ENCODE measurements around the gene MYLIP. TPM values are rescaled to one million over a fixed set of nuclear protein-coding genes. Genes with fewer than 3 reads are reported as not detected.

MYLIP gene
- total and polyA plus RNA-seq, 8 donors, result 2.3 to 43.1 (median 13.7) TPM

DNA sequence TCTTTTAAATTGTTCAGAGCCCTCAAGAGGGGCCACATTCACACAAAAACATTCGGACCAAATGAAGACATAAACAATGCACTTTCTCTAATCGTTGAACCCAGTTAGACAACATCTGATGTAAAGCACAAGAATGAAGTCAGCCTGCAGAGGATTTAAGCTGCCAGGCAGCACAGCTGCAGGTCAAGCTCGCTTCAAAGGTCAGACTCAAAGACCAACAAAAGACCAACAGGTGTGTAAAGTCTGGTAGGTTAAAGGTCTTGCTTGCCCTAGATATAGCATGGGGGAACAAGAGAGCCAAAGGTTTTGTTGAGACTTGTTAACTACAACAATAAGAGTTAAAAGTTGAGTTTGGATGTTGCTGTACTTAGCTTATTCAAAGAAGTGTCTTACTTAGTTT, 26.7 kb upstream of the MYLIP start:
- H3K4me3 ChIP-seq, result no peak overlapping the region
- H3K36me3 ChIP-seq, result no peaks in the 10 kb centered on the region
- H3K9me3 ChIP-seq, result no peaks in the 10 kb centered on the region
- peak; percentile 39 to 62 for DNase-seq
- H3K4me1 ChIP-seq, result peaks cover 2 to 43% (median 12%) of the 10 kb centered on the region in 4 donors
- intact Hi-C loops (cut with DNase I; ENCODE audit: low total_unique reads), result no loop called here
- no peaks in the 10 kb centered on the region for H3K27me3 ChIP-seq
- peak overlapping the region in 1 of 5 donors; percentile 9 for H3K27ac ChIP-seq
- TF ChIP-seq POLR2A (IDR thresholded peaks at IDR 0.05) (no peak), POLR2AphosphoS5 (IDR thresholded peaks at IDR 0.05) (peak in 1 of 3 donors; percentile 55)
- WGBS, 5 donors, result 21 to 54% (median 37%) methylated on average over 3 of the region's 3 CpGs

DNA sequence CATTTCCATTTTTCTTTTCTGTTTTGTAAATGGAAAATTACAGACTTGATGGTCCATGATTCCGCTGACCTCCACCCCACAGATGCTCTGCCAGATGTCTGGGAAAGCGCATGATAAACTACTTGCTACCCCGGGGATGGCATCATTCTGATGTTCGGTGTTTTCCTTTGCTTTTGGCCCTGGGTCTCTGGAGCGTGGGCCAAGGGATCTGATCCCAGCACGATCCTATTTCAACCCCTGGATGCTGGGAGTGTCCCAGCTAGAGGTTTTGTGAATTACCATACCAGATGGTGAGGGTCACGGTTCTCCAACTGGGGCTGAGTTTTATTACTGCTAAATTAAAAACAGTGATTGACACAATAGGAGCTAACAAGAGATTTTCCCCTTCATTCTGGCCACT, 25.2 kb upstream of the MYLIP start:
- H3K4me1 ChIP-seq, result peaks cover 0 to 36% (median 9%) of the 10 kb centered on the region in 4 donors
- WGBS, 5 donors, result 84 to 92% (median 88%) methylated on average over 7 of the region's 7 CpGs
- H3K4me3 ChIP-seq, result no peak overlapping the region
- DNase-seq, result no peak
- no peaks in the 10 kb centered on the region for H3K27me3 ChIP-seq
- no peak overlapping the region for H3K27ac ChIP-seq
- intact Hi-C loops (cut with DNase I; ENCODE audit: low total_unique reads), result no loop called here
- H3K9me3 ChIP-seq, result no peaks in the 10 kb centered on the region
- H3K36me3 ChIP-seq, result no peaks in the 10 kb centered on the region
- TF ChIP-seq, protein P1, sequence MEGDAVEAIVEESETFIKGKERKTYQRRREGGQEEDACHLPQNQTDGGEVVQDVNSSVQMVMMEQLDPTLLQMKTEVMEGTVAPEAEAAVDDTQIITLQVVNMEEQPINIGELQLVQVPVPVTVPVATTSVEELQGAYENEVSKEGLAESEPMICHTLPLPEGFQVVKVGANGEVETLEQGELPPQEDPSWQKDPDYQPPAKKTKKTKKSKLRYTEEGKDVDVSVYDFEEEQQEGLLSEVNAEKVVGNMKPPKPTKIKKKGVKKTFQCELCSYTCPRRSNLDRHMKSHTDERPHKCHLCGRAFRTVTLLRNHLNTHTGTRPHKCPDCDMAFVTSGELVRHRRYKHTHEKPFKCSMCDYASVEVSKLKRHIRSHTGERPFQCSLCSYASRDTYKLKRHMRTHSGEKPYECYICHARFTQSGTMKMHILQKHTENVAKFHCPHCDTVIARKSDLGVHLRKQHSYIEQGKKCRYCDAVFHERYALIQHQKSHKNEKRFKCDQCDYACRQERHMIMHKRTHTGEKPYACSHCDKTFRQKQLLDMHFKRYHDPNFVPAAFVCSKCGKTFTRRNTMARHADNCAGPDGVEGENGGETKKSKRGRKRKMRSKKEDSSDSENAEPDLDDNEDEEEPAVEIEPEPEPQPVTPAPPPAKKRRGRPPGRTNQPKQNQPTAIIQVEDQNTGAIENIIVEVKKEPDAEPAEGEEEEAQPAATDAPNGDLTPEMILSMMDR (IDR thresholded peaks at IDR 0.05), result no peak
- TF ChIP-seq POLR2AphosphoS5 (IDR thresholded peaks at IDR 0.05), result no peak
- TF ChIP-seq POLR2A (IDR thresholded peaks at IDR 0.05), result no peak
- TF ChIP-seq EP300 (IDR thresholded peaks at IDR 0.05), result no peak

DNA sequence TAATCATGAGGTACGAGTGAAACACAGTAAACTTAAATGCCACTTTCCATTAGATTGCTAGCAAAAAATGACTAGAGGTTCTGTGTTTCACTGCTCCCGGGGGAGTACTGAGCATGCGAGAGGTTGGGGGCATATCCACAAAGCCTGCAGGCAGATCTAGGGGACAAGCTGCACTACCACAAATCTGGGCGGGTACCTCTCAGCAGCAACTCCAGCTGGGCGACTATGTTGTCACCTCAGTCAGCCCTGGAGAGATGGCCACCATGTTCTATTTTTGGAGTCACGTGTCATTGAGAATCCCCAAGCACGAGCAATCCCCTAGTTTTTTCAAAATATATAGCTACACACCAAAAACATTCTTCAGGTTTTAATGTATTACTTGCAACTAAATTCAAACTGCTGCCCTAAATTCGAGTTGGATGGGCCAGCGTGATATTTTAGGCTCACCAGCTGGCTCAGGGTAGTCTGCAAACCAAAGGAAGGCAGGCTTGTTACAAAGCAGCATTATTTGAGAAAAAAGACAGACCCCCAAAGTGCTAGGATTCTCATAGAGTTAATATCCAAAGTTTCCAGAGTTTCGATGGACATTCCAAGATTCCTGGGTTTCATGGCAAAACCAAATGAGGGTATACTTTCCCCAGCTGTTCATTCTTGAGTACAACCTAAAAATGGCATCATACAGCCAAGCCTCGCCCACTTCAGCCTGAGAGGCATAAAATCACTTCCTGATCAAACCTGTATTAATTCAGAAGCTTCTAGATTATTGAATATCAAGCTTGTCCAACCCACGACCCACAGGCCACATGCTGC, 24.1 kb upstream of the MYLIP start:
- Histone ChIP-seq H3K4me3 (no peak overlapping the region), H3K27ac (no peak overlapping the region), H3K4me1 (peaks cover 5 to 44% (median 20%) of the 10 kb centered on the region in 4 donors), H3K27me3 (no peaks in the 10 kb centered on the region), H3K36me3 (no peaks in the 10 kb centered on the region), H3K9me3 (no peaks in the 10 kb centered on the region)
- DNase-seq, result no peak
- intact Hi-C loops (cut with DNase I; ENCODE audit: low total_unique reads), result no loop called here
- TF ChIP-seq POLR2A (IDR thresholded peaks at IDR 0.05), result no peak
- TF ChIP-seq, protein P1 (IDR thresholded peaks at IDR 0.05), result no peak
- no peak for TF ChIP-seq POLR2AphosphoS5 (IDR thresholded peaks at IDR 0.05)
- TF ChIP-seq EP300 (IDR thresholded peaks at IDR 0.05), result no peak
- 88 to 96% (median 92%) methylated on average over 12 of the region's 12 CpGs for WGBS, 5 donors

DNA sequence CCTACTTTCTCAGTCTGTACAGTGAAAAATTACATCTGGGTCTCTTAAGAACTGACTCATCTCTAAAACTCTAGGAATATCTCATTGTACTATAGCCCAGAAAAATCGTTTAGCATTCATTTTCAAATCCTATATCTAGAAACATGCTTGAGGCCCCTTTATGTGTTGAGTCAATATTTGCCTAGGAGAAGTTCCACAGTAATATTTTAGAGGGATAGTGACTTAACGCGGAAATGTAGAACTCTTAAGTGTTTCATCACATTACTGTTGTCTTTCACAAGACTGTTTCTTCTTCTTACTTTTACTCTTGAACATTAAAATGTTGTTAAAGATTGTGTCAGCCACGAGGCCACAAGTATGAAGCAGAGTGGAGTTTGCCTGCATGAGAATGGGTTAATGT, 23.0 kb upstream of the MYLIP start:
- TF ChIP-seq, protein P1 (IDR thresholded peaks at IDR 0.05), result no peak
- no peak for TF ChIP-seq EP300 (IDR thresholded peaks at IDR 0.05)
- TF ChIP-seq POLR2A (IDR thresholded peaks at IDR 0.05), result no peak
- no peak for TF ChIP-seq POLR2AphosphoS5 (IDR thresholded peaks at IDR 0.05)
- 49 to 63% (median 57%) methylated on average over 4 of the region's 4 CpGs for WGBS, 5 donors
- no peak overlapping the region for H3K4me3 ChIP-seq
- H3K36me3 ChIP-seq, result no peaks in the 10 kb centered on the region
- intact Hi-C loops (cut with DNase I; ENCODE audit: low total_unique reads), result no loop called here
- no peaks in the 10 kb centered on the region for H3K9me3 ChIP-seq
- H3K27ac ChIP-seq, result no peak overlapping the region
- no peaks in the 10 kb centered on the region for H3K27me3 ChIP-seq
- H3K4me1 ChIP-seq, result peaks cover 8 to 51% (median 23%) of the 10 kb centered on the region in 4 donors
- peak in 1 of 2 donors; percentile 38 for DNase-seq
